ENCODE results near the gene KYNU. TPM values are rescaled to one million over a fixed set of nuclear protein-coding genes. Genes with fewer than 3 reads are reported as not detected.
"Not testable (repeated sequence)": the region's sequence is repeated elsewhere in the genome, so short reads cannot be mapped to it uniquely, and the experiment has no call there.

Gene KYNU
- total RNA-seq, 1 donor from 2014 or later, result 0.53 TPM

DNA sequence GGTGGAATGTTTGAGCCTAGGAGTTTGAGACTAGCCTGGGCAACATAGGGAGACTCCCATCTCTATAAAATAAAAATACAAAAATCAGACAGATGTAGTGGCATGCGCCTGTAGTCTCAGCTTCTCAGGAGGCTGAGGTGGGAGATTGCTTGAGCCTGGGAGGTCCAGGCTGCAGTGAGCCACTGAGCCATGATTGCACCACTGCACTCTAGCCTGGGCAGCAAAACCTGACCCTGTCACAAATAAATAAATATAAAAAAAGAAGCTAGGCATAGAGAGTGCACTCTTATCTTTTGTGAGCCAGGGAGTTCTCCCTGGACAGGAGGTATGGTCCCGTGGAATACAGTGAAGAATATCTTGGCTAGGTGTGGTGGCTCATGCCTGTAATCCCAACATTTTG lies 11.0 kb upstream of the KYNU start:
- H3K36me3 Mint-ChIP-seq, result no peaks in the 10 kb centered on the region
- H3K27ac Mint-ChIP-seq, result no peak overlapping the region
- no peaks in the 10 kb centered on the region for H3K9me3 Mint-ChIP-seq
- no peak for DNase-seq (ENCODE audit: extremely low spot score, unreplicated experiment)
- no peaks in the 10 kb centered on the region for H3K4me1 Mint-ChIP-seq (ENCODE audit: unreplicated experiment)
- H3K27me3 Mint-ChIP-seq, result no peaks in the 10 kb centered on the region
- TF ChIP-seq, protein P1, sequence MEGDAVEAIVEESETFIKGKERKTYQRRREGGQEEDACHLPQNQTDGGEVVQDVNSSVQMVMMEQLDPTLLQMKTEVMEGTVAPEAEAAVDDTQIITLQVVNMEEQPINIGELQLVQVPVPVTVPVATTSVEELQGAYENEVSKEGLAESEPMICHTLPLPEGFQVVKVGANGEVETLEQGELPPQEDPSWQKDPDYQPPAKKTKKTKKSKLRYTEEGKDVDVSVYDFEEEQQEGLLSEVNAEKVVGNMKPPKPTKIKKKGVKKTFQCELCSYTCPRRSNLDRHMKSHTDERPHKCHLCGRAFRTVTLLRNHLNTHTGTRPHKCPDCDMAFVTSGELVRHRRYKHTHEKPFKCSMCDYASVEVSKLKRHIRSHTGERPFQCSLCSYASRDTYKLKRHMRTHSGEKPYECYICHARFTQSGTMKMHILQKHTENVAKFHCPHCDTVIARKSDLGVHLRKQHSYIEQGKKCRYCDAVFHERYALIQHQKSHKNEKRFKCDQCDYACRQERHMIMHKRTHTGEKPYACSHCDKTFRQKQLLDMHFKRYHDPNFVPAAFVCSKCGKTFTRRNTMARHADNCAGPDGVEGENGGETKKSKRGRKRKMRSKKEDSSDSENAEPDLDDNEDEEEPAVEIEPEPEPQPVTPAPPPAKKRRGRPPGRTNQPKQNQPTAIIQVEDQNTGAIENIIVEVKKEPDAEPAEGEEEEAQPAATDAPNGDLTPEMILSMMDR (conservative IDR thresholded peaks at IDR 0.05), result no peak
- no peak overlapping the region for H3K4me3 Mint-ChIP-seq

DNA sequence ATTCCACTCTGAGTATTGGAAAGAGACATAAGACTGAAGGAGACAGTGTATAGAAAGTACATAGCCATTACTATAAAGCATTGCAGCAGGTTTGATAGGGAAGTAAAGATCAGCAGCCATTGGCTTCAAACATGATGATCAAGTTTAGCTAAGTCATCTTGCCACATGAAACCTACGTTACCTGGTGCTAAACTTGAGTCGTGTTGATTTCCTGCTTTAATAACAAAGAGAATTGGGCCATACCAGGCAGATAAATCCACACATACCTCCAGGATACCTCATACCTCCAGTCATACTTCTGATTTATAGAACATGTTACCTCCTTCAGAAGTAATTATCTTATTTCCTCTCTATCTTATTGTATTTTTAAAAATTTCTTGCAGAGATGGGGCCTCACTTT lies 10.3 kb upstream of the KYNU start:
- no peak for DNase-seq (ENCODE audit: extremely low spot score, unreplicated experiment)
- no peak overlapping the region for H3K4me3 Mint-ChIP-seq
- no peaks in the 10 kb centered on the region for H3K36me3 Mint-ChIP-seq
- H3K27ac Mint-ChIP-seq, result no peak overlapping the region
- H3K27me3 Mint-ChIP-seq, result no peaks in the 10 kb centered on the region
- TF ChIP-seq, protein P1 (conservative IDR thresholded peaks at IDR 0.05), result no peak
- no peaks in the 10 kb centered on the region for H3K4me1 Mint-ChIP-seq (ENCODE audit: unreplicated experiment)
- no peaks in the 10 kb centered on the region for H3K9me3 Mint-ChIP-seq

DNA sequence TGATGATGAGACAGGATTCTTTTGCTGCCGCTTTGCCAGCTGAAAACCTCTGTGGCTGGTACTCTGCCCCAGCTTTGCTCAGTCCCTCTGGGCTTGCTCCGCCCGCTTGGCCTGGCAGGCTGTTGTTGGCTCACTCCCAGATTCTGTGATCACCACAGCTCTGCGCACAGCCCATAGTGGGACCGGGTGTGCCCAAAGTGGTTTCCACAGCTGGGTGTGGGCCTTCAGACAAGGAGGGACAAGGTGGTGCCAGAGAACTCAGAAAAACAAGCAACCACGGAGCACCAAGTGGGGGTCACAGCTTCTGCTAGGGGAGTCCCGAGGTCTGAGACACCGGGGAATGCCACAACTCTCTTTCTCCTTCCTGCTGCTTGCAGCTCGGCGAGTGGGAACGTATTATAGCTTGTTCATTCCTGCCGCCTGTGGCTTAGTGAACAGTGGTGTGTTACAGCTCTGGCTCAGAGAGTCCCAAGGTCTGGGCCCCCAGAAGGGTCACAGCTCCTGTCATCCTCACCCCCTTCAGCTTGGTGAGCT lies 9.2 kb upstream of the KYNU start:
- H3K9me3 Mint-ChIP-seq, result no peaks in the 10 kb centered on the region
- H3K36me3 Mint-ChIP-seq, result no peaks in the 10 kb centered on the region
- H3K27ac Mint-ChIP-seq, result no peak overlapping the region
- H3K27me3 Mint-ChIP-seq, result no peaks in the 10 kb centered on the region
- H3K4me1 Mint-ChIP-seq (ENCODE audit: unreplicated experiment), result no peaks in the 10 kb centered on the region
- DNase-seq (ENCODE audit: extremely low spot score, unreplicated experiment), result no peak
- TF ChIP-seq, protein P1 (conservative IDR thresholded peaks at IDR 0.05), result no peak
- no peak overlapping the region for H3K4me3 Mint-ChIP-seq

DNA sequence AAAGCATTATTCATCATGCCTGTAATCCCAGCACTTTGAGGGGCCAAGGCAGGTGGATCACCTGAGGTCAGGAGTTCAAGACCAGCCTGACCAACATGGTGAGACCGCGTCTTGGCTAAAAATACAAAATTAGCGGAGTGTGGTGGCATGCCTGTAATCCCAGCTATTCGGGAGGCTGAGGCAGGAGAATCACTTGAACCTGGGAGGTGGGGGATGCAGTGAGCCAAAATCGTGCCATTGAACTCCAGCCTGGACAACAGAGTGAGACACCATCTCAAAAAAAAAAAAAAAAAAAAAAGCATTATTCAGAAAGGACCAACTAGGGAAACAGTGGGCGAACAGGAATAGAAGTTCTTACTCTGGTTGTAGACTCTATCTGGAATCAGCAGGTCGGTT lies 8.4 kb upstream of the KYNU start:
- DNase-seq (ENCODE audit: extremely low spot score, unreplicated experiment); H3K27ac Mint-ChIP-seq; H3K4me3 Mint-ChIP-seq; H3K9me3 Mint-ChIP-seq; H3K4me1 Mint-ChIP-seq (ENCODE audit: unreplicated experiment); H3K27me3 Mint-ChIP-seq; H3K36me3 Mint-ChIP-seq: not testable (repeated sequence)

DNA sequence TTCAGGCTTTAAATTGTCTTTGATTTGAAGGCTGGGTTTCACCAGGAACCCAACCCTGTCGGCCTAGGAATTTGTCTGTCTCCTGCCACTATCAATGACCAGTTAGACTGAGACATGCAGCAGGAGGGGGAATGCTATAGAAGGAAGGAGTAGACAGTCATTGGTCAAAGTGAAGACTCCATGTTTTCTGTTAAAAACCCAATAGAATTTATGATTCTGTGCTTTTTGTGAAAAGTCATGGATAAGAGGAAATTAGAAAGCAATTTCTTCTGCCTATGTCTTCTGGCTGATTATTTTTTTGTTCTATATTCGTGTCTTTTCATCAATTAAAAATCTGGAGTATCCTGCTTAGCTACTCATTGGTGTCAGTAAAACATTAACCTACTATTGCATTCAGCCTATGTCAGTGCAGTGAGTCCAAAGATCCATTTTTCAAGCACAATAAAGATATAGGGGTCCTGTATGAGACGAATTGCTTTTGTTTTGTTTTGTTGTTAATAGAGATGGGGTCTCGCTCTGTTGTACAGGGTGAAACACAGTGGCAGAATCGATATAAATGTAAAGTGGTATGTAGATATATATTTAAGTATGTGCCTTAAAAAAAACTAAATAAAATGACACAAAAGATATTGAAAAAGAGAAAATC lies 7.9 kb upstream of the KYNU start:
- no peaks in the 10 kb centered on the region for H3K27me3 Mint-ChIP-seq
- no peak overlapping the region for H3K4me3 Mint-ChIP-seq
- TF ChIP-seq, protein P1 (conservative IDR thresholded peaks at IDR 0.05), result no peak
- H3K36me3 Mint-ChIP-seq, result no peaks in the 10 kb centered on the region
- peaks cover 8% of the 10 kb centered on the region for H3K4me1 Mint-ChIP-seq (ENCODE audit: unreplicated experiment)
- no peak for DNase-seq (ENCODE audit: extremely low spot score, unreplicated experiment)
- no peak overlapping the region for H3K27ac Mint-ChIP-seq
- H3K9me3 Mint-ChIP-seq, result no peaks in the 10 kb centered on the region

DNA sequence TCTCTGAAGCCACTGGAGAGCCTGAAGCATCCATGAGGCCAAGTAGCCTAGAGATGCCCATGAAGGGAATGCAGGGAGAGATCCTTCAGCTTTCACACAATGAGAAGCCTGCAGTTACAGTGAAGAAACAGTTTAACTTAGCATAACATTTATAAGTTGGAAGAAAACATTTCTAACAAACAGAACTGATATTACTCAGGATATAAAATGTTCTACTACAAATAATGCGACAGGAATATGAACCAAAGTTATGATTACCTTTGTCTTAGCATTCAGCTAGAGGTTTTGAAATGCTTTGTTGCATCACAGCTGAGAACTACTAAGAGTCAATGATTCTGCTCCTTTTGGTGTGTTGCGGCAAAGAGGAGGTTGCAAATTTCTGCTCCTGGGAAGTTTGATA lies 6.9 kb upstream of the KYNU start:
- Mint-ChIP-seq H3K4me1 (ENCODE audit: unreplicated experiment) (peaks cover 8% of the 10 kb centered on the region), H3K36me3 (no peaks in the 10 kb centered on the region), H3K27ac (no peak overlapping the region), H3K27me3 (no peaks in the 10 kb centered on the region), H3K9me3 (no peaks in the 10 kb centered on the region), H3K4me3 (no peak overlapping the region)
- TF ChIP-seq, protein P1 (conservative IDR thresholded peaks at IDR 0.05), result no peak
- no peak for DNase-seq (ENCODE audit: extremely low spot score, unreplicated experiment)
